K562 (cell line): ENCODE results near the gene ANAPC2. TPM values are rescaled to one million over a fixed set of nuclear protein-coding genes. Genes with fewer than 3 reads are reported as not detected.

ENCODE experiments used
- ATF7 ChIP-seq: fragments of 450-650 bp; IDR thresholded peaks from 2 replicates; pipeline ENCODE4 v1.7.1; 2014; ENCODE audit warnings: mild to moderate bottlenecking, moderate library complexity
- BACH1 ChIP-seq: fragments of 200-800 bp; sonication (Bioruptor generic); IDR thresholded peaks from 2 replicates; pipeline ENCODE4 v1.6.1; 2016; ENCODE audit warnings: missing genetic modification characterization, missing compliant biosample characterization
- CC2D1A ChIP-seq: fragments of 450-650 bp; IDR thresholded peaks from 2 replicates; pipeline ENCODE4 v1.6.1; 2017; ENCODE audit warnings: mild to moderate bottlenecking
- DDX20 ChIP-seq: fragments of 450-650 bp; IDR thresholded peaks from 2 replicates; pipeline ENCODE4 v1.6.1; 2016; ENCODE audit warnings: missing genetic modification characterization, low read depth, mild to moderate bottlenecking, missing compliant biosample characterization, moderate library complexity
- ELF2 ChIP-seq: fragments of 250-450 bp; sonication (Bioruptor Pico); IDR thresholded peaks from 2 replicates; pipeline ENCODE4 v1.5.0; 2021; ENCODE audit warnings: mild to moderate bottlenecking
- FOXJ2 ChIP-seq: fragments of 200-800 bp; sonication (Bioruptor generic); IDR thresholded peaks from 2 replicates; pipeline ENCODE4 v1.6.1; 2016; ENCODE audit warnings: missing genetic modification characterization, missing compliant biosample characterization
- FOXO4 ChIP-seq: fragments of 450-650 bp; formaldehyde crosslinking; IDR thresholded peaks from 2 replicates; pipeline ENCODE4 v1.4.0; 2020; ENCODE audit warnings: mild to moderate bottlenecking, moderate library complexity
- HMG20A ChIP-seq: fragments of 450-650 bp; formaldehyde crosslinking; conservative IDR thresholded peaks from 2 replicates; pipeline ENCODE4 v1.4.0; 2020; ENCODE audit warnings: mild to moderate bottlenecking, mixed read lengths
- MECOM ChIP-seq: fragments of 250-450 bp; sonication (Bioruptor Pico); IDR thresholded peaks from 2 replicates; pipeline ENCODE4 v1.8.0; 2022; ENCODE audit warnings: inconsistent platforms
- NONO ChIP-seq, 2 experiments: fragments of 200-400 bp in 1 of 2; fragments of 450-650 bp in 1 of 2; formaldehyde crosslinking in 1 of 2; IDR thresholded peaks; 2 replicates each; pipeline ENCODE4 v1.6.1; 2017; ENCODE audit warnings: low read depth in 2 of 2, mild to moderate bottlenecking in 2 of 2, moderate library complexity in 2 of 2, low read length in 1 of 2
- PHF8 ChIP-seq: fragments of 200-600 bp; sonication (generic); IDR thresholded peaks from 2 replicates; pipeline ENCODE4 v1.6.1; 2012; ENCODE audit warnings: mixed run types, mild to moderate bottlenecking, inconsistent platforms, low read length, moderate library complexity, borderline replicate concordance
- PYGO2 ChIP-seq: fragments of 450-650 bp; IDR thresholded peaks from 2 replicates; pipeline ENCODE4 v1.6.1; 2016; ENCODE audit warnings: mild to moderate bottlenecking, missing genetic modification characterization, moderate library complexity, missing compliant biosample characterization
- RREB1 ChIP-seq: fragments of 250-450 bp; sonication (Bioruptor Pico); IDR thresholded peaks from 2 replicates; pipeline ENCODE4 v1.4.0; 2020
- SP1 ChIP-seq: sonication (generic); formaldehyde crosslinking; IDR thresholded peaks from 2 replicates; pipeline ENCODE4 v1.8.1; 2022; ENCODE audit warnings: mild to moderate bottlenecking, missing genetic modification reagents
- SP2 ChIP-seq: IDR thresholded peaks from 2 replicates; pipeline ENCODE4 v1.6.1; 2011; ENCODE audit warnings: mild to moderate bottlenecking, low read depth, low read length, moderate library complexity; ENCODE audit not compliant: poor library complexity, severe bottlenecking; ENCODE audit errors: extremely low read depth
- STAT6 ChIP-seq: sonication (generic); formaldehyde crosslinking; IDR thresholded peaks from 2 replicates; pipeline ENCODE4 v1.8.1; 2023; ENCODE audit warnings: mild to moderate bottlenecking, missing genetic modification reagents
- ZNF24 ChIP-seq: fragments of 450-650 bp; IDR thresholded peaks from 2 replicates; pipeline ENCODE4 v1.6.1; 2016
- ZNF696 ChIP-seq: fragments of 250-450 bp; sonication (Bioruptor Pico); conservative IDR thresholded peaks from 2 replicates; pipeline ENCODE4 v1.4.0; 2020; ENCODE audit warnings: mild to moderate bottlenecking, moderate library complexity
- polyA plus RNA-seq, 8 experiments: library from polyadenylated mRNA; depleted of rRNA in 4 of 8; stranded (reverse) in 5 of 8; unstranded in 3 of 8; fragments of >200 nt; fragmentation: Nextera tagmentation in 2 of 8; fragmentation: Illumina TruSeq in 1 of 8; extraction: Ambion mirVana in 2 of 8; extraction: Trizol in 1 of 8; gene quantifications; 2 replicates each; pipeline versions ENCODE4 v1.2.1 to v1.2.3, GENCODE V29; 2011 to 2014; ENCODE audit warnings: inconsistent platforms in 1 of 8, missing spikeins in 1 of 8
- total RNA-seq, 7 experiments: library from RNA; depleted of rRNA in 6 of 7; stranded (reverse); fragments of >200 nt in 6 of 7; fragmentation: Illumina TruSeq in 2 of 7; extraction: Trizol in 2 of 7; gene quantifications; 2 replicates each; pipeline versions ENCODE4 v1.2.1 to v1.2.3, GENCODE V29; 2011 to 2021; ENCODE audit warnings: low replicate concordance in 1 of 7

ANAPC2 gene
- total and polyA plus RNA-seq, 9 of the 15 experiments (the other 6 are each of a cell fraction or from before 2014, with no cell fraction given): 0.11 to 56.5 (median 17.1) TPM; not detected in 1

GRCh38 chr9:137200311-137201204 lies 12.2 kb upstream of the ANAPC2 start, which contains the start of gene TPRN (continued):
- TF ChIP-seq RREB1: no peak
- TF ChIP-seq PYGO2 (tag): no peak
- TF ChIP-seq HMG20A: no peak
- TF ChIP-seq ATF7: peak; percentile 84
- TF ChIP-seq FOXO4 (CRISPR knock-in tag): no peak
- TF ChIP-seq SP1 (CRISPR knock-in tag): peak; percentile 96
- peak; percentile 83; the same call in 1 of the 2 replicates for TF ChIP-seq ELF2 (CRISPR knock-in tag)
- no peak for TF ChIP-seq CC2D1A
- TF ChIP-seq SP2: peak; percentile 86
- no peak for TF ChIP-seq MECOM (CRISPR knock-in tag)
- no peak for TF ChIP-seq ZNF696 (CRISPR knock-in tag)
- TF ChIP-seq STAT6: no peak; the same call in 1 of the 2 replicates
- TF ChIP-seq ZNF24: no peak
- no peak for TF ChIP-seq DDX20
- no peak for TF ChIP-seq BACH1 (tag)
- TF ChIP-seq PHF8: peak; percentile 81; the same call in 1 of the 2 replicates
- TF ChIP-seq FOXJ2 (tag): no peak
- peak in 1 of 2 experiments; percentile 92; a peak in 3 of 4 replicates for TF ChIP-seq NONO (IDR thresholded peaks at IDR 0.05; ENCODE audit: low read depth in 2 of 2, low read length in 1 of 2)
